Measurements from ENCODE around the gene NUP210. TPM values are rescaled to one million over a fixed set of nuclear protein-coding genes. Genes with fewer than 3 reads are reported as not detected.

The NUP210 gene
- total RNA-seq, 1 donor: under 0.01 TPM

DNA sequence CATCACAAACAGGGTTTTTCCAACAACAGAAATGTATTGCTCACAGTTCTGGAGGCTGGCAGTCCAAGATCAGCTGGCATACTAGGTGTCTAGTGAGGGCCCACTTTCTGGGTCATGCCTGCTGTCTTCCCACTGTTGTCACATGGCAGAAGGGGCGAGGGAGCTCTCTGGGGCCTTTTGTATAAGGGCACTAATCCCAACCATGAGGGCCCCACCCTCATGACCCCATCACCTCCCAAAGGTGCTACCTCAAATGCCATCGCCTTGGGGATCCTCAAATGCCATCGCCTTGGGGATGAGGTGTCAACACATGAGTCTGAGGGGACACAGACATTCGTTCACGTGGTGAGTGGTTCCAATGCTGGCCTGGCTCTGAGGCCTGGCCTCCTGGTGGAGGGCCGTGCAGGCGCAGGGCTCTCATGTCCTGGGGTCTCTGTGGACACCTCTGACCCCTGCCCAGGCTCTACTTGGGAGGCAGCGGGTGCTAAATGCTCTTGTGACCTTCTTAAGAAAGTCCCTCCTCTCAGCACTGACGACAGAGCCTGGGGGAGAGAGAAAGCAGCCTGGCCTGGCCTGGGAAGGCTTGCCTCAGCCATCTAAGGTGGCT lies 16.8 kb downstream of the NUP210 start:
- peaks cover 6% of the 10 kb centered on the region for H3K9me3 ChIP-seq (ENCODE audit: low read depth, low read length)
- DNase-seq (ENCODE audit: insufficient read length, low spot score, missing footprints): no peak
- H3K79me2 ChIP-seq (ENCODE audit: insufficient read depth, low read length): no peaks in the 10 kb centered on the region
- H4K20me1 ChIP-seq (ENCODE audit: insufficient read depth, low read length): no peaks in the 10 kb centered on the region
- no peaks in the 10 kb centered on the region for H3K36me3 ChIP-seq (ENCODE audit: insufficient read depth, low read length)
- H3K4me1 ChIP-seq (ENCODE audit: insufficient read depth, low read length): no peaks in the 10 kb centered on the region
- H3K27ac ChIP-seq (ENCODE audit: low read depth, low read length): no peak overlapping the region
- H3K4me3 ChIP-seq (ENCODE audit: insufficient read depth, low read length): no peak overlapping the region
- TF ChIP-seq, protein P1, sequence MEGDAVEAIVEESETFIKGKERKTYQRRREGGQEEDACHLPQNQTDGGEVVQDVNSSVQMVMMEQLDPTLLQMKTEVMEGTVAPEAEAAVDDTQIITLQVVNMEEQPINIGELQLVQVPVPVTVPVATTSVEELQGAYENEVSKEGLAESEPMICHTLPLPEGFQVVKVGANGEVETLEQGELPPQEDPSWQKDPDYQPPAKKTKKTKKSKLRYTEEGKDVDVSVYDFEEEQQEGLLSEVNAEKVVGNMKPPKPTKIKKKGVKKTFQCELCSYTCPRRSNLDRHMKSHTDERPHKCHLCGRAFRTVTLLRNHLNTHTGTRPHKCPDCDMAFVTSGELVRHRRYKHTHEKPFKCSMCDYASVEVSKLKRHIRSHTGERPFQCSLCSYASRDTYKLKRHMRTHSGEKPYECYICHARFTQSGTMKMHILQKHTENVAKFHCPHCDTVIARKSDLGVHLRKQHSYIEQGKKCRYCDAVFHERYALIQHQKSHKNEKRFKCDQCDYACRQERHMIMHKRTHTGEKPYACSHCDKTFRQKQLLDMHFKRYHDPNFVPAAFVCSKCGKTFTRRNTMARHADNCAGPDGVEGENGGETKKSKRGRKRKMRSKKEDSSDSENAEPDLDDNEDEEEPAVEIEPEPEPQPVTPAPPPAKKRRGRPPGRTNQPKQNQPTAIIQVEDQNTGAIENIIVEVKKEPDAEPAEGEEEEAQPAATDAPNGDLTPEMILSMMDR (IDR thresholded peaks at IDR 0.05; ENCODE audit: extremely low read depth, low read depth, low read length): no peak
- no peaks in the 10 kb centered on the region for H3K27me3 ChIP-seq (ENCODE audit: insufficient read depth, low read length)
- H3K4me2 ChIP-seq (ENCODE audit: insufficient read depth, low read length): no peak overlapping the region
- H2AFZ ChIP-seq (ENCODE audit: low read length): no peak overlapping the region

DNA sequence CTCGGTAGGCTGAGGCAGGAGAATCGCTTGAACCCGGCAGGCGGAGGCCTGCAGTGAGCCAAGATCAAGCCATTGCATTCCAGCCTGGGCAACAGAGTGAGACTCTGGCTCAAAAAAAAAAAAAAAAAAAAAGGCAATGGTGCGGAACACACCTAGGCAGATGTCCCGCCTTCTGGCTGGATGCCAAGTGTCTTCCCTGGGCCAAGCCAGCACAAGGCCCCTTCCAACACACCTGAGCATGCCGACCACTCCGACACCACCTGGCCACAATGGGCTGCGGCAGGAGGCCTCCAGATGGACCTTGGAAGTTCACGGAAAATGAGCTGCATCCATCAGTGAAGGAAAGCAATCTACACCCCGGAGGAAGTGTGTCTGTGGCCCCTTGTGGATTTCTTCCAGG lies 19.0 kb downstream of the NUP210 start:
- H3K27me3 ChIP-seq (ENCODE audit: insufficient read depth, low read length): no peaks in the 10 kb centered on the region
- no peaks in the 10 kb centered on the region for H3K36me3 ChIP-seq (ENCODE audit: insufficient read depth, low read length)
- no peaks in the 10 kb centered on the region for H3K79me2 ChIP-seq (ENCODE audit: insufficient read depth, low read length)
- no peaks in the 10 kb centered on the region for H4K20me1 ChIP-seq (ENCODE audit: insufficient read depth, low read length)
- no peak overlapping the region for H2AFZ ChIP-seq (ENCODE audit: low read length)
- no peak overlapping the region for H3K27ac ChIP-seq (ENCODE audit: low read depth, low read length)
- DNase-seq (ENCODE audit: insufficient read length, low spot score, missing footprints): no peak
- TF ChIP-seq, protein P1 (IDR thresholded peaks at IDR 0.05; ENCODE audit: extremely low read depth, low read depth, low read length): no peak
- no peaks in the 10 kb centered on the region for H3K9me3 ChIP-seq (ENCODE audit: low read depth, low read length)
- H3K4me1 ChIP-seq (ENCODE audit: insufficient read depth, low read length): no peaks in the 10 kb centered on the region
- no peak overlapping the region for H3K4me2 ChIP-seq (ENCODE audit: insufficient read depth, low read length)
- H3K4me3 ChIP-seq (ENCODE audit: insufficient read depth, low read length): no peak overlapping the region

DNA sequence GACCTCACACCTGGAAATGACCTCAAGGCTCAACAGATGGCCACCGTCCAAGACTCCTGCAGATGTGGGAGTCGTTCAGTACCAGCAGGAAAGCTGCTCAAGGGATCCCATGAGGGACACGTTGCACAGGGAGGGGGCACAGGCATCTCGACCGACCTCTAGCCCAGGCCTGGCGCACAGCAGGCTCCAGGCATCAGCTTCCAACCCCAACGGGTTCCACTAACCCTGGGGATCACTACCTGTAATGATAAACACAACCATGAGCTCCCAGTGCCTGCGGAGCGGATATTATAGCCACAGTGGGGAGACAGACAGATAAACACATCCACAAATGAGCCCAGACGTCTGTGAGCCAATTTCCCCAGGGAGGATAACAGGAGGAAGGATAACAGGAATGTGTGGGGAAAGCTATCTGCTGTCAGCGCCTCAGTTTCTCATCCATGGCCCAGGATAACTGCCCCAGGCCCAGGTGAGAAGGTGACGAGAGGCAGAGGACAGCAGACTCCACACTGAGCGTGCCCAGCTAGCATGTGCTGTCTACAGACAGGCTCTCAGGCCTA lies 19.9 kb downstream of the NUP210 start:
- H3K27ac ChIP-seq (ENCODE audit: low read depth, low read length): no peak overlapping the region
- TF ChIP-seq, protein P1 (IDR thresholded peaks at IDR 0.05; ENCODE audit: extremely low read depth, low read depth, low read length): no peak
- no peak overlapping the region for H3K4me3 ChIP-seq (ENCODE audit: insufficient read depth, low read length)
- no peak overlapping the region for H2AFZ ChIP-seq (ENCODE audit: low read length)
- no peaks in the 10 kb centered on the region for H3K79me2 ChIP-seq (ENCODE audit: insufficient read depth, low read length)
- H3K4me2 ChIP-seq (ENCODE audit: insufficient read depth, low read length): no peak overlapping the region
- no peaks in the 10 kb centered on the region for H3K36me3 ChIP-seq (ENCODE audit: insufficient read depth, low read length)
- H3K27me3 ChIP-seq (ENCODE audit: insufficient read depth, low read length): no peaks in the 10 kb centered on the region
- DNase-seq (ENCODE audit: insufficient read length, low spot score, missing footprints): no peak
- H4K20me1 ChIP-seq (ENCODE audit: insufficient read depth, low read length): no peaks in the 10 kb centered on the region
- no peaks in the 10 kb centered on the region for H3K4me1 ChIP-seq (ENCODE audit: insufficient read depth, low read length)
- H3K9me3 ChIP-seq (ENCODE audit: low read depth, low read length): no peaks in the 10 kb centered on the region

DNA sequence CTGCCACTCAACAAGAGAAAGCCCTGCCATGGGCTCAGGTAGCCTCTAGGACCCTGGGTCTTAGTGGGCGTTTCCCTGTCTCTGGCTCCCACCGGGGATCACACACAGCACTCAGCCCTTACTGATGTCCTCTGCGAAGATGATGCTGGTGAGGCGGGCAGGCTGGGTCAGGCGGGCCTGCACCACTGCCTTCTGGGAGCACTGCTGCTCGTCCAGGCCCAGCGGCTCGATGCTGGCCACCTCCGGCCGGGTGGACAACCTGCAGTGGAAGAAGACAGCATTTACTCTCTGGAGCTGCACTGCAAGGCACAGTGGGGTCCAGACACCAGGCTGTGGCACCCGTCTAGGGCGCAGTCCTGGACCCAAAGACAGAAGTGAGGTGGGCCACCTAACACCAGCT lies 20.5 kb downstream of the NUP210 start:
- Histone ChIP-seq H3K27me3 (ENCODE audit: insufficient read depth, low read length) (peaks cover 3% of the 10 kb centered on the region), H3K4me1 (ENCODE audit: insufficient read depth, low read length) (no peaks in the 10 kb centered on the region), H3K36me3 (ENCODE audit: insufficient read depth, low read length) (no peaks in the 10 kb centered on the region), H4K20me1 (ENCODE audit: insufficient read depth, low read length) (no peaks in the 10 kb centered on the region), H3K4me3 (ENCODE audit: insufficient read depth, low read length) (no peak overlapping the region), H3K27ac (ENCODE audit: low read depth, low read length) (no peak overlapping the region), H3K79me2 (ENCODE audit: insufficient read depth, low read length) (no peaks in the 10 kb centered on the region), H2AFZ (ENCODE audit: low read length) (no peak overlapping the region), H3K9me3 (ENCODE audit: low read depth, low read length) (no peaks in the 10 kb centered on the region), H3K4me2 (ENCODE audit: insufficient read depth, low read length) (no peak overlapping the region)
- no peak for DNase-seq (ENCODE audit: insufficient read length, low spot score, missing footprints)
- TF ChIP-seq, protein P1 (IDR thresholded peaks at IDR 0.05; ENCODE audit: extremely low read depth, low read depth, low read length): no peak
